Measurements from ENCODE around the gene ILDR2. TPM values are rescaled to one million over a fixed set of nuclear protein-coding genes. Genes with fewer than 3 reads are reported as not detected.

The ILDR2 gene
- total RNA-seq, 1 donor from 2014 or later: 1.6 TPM

- H3K36me3 ChIP-seq: peaks cover 36% of the 10 kb centered on the region
- ATAC-seq (no peak), DNase-seq (no peak)
- no peaks in the 10 kb centered on the region for H3K27me3 ChIP-seq (ENCODE audit: low read depth)
- intact Hi-C loops (cut with DNase I): no loop called here
- H3K27ac ChIP-seq: no peak overlapping the region
- no peaks in the 10 kb centered on the region for H3K9me3 ChIP-seq
- H3K4me1 ChIP-seq: peaks cover 5% of the 10 kb centered on the region
- TF ChIP-seq, protein P1, sequence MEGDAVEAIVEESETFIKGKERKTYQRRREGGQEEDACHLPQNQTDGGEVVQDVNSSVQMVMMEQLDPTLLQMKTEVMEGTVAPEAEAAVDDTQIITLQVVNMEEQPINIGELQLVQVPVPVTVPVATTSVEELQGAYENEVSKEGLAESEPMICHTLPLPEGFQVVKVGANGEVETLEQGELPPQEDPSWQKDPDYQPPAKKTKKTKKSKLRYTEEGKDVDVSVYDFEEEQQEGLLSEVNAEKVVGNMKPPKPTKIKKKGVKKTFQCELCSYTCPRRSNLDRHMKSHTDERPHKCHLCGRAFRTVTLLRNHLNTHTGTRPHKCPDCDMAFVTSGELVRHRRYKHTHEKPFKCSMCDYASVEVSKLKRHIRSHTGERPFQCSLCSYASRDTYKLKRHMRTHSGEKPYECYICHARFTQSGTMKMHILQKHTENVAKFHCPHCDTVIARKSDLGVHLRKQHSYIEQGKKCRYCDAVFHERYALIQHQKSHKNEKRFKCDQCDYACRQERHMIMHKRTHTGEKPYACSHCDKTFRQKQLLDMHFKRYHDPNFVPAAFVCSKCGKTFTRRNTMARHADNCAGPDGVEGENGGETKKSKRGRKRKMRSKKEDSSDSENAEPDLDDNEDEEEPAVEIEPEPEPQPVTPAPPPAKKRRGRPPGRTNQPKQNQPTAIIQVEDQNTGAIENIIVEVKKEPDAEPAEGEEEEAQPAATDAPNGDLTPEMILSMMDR (IDR thresholded peaks at IDR 0.05): no peak
- H3K4me3 ChIP-seq: no peak overlapping the region
These were observed 106.7 kb downstream of the ILDR2 start for GRCh38 chr1:166868639-166869038.

DNA sequence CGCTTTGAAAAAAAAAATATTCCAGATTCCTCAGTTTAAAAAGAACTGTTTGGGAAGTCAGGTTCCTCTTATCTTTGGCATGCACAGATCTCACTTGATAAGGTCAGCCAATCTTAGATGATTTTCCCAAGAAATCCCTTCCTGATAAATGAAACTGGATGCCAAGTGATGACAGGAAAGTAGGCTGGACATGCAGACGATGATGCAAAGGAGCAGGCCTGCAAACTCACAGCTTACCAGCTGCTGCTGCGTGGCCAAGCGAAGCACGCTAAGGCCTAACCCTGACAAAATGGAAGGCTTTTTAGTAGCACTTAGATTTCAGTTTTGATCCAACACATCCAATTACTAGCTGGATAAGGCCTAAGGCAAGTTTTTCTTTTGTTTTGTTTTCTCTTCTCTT lies 109.4 kb downstream of the ILDR2 start:
- ATAC-seq (no peak), DNase-seq (no peak)
- H3K9me3 ChIP-seq: no peaks in the 10 kb centered on the region
- H3K27ac ChIP-seq: no peak overlapping the region
- intact Hi-C loops (cut with DNase I): no loop called here
- no peak overlapping the region for H3K4me3 ChIP-seq
- no peaks in the 10 kb centered on the region for H3K4me1 ChIP-seq
- H3K36me3 ChIP-seq: peaks cover 63% of the 10 kb centered on the region
- TF ChIP-seq, protein P1 (IDR thresholded peaks at IDR 0.05): no peak
- no peaks in the 10 kb centered on the region for H3K27me3 ChIP-seq (ENCODE audit: low read depth)

GRCh38 chr1:166859597-166859996 lies 115.7 kb downstream of the ILDR2 start:
- Histone ChIP-seq H3K4me1 (no peaks in the 10 kb centered on the region), H3K4me3 (no peak overlapping the region), H3K36me3 (peaks cover 99% of the 10 kb centered on the region), H3K27me3 (ENCODE audit: low read depth) (no peaks in the 10 kb centered on the region), H3K27ac (no peak overlapping the region), H3K9me3 (no peaks in the 10 kb centered on the region)
- TF ChIP-seq, protein P1 (IDR thresholded peaks at IDR 0.05): no peak
- ATAC-seq: no peak
- intact Hi-C loops (cut with DNase I): no loop called here
- no peak for DNase-seq

- peaks cover 99% of the 10 kb centered on the region for H3K36me3 ChIP-seq
- H3K4me3 ChIP-seq: no peak overlapping the region
- no peak overlapping the region for H3K27ac ChIP-seq
- ATAC-seq: no peak
- no peaks in the 10 kb centered on the region for H3K9me3 ChIP-seq
- H3K4me1 ChIP-seq: no peaks in the 10 kb centered on the region
- H3K27me3 ChIP-seq (ENCODE audit: low read depth): no peaks in the 10 kb centered on the region
- intact Hi-C loops (cut with DNase I): no loop called here
- no peak for DNase-seq
- TF ChIP-seq, protein P1 (IDR thresholded peaks at IDR 0.05): no peak
These were observed 116.5 kb downstream of the ILDR2 start for GRCh38 chr1:166858726-166859419.

Other genes starting within 250 kb of the ILDR2 start
- 58.2 TPM for gene POGK, start 136.1 kb downstream of the ILDR2 start, total RNA-seq
- gene TADA1, start 99.3 kb downstream of the ILDR2 start, total RNA-seq: 9.6 TPM
- gene MAEL, start 13.7 kb upstream of the ILDR2 start, total RNA-seq: not detected
- 3.6 TPM for gene GPA33, start 114.8 kb upstream of the ILDR2 start, total RNA-seq
- gene STYXL2, start 118.5 kb upstream of the ILDR2 start, total RNA-seq: 0.09 TPM
- gene POU2F1, start 245.3 kb upstream of the ILDR2 start, total RNA-seq: 20.1 TPM

Data from lower lobe of right lung (tissue), 2 donors.